SK-N-SH (cell line): ENCODE results near the gene RAD23A.

Experiments used
- CHD2 ChIP-seq: fragments of 150-350 bp; IDR thresholded peaks from 2 replicates; pipeline ENCODE4 v1.6.1; 2018; ENCODE audit warnings: low read length; ENCODE audit not compliant: partially characterized antibody
- CTCF ChIP-seq: fragments of 200-600 bp; sonication (generic); IDR thresholded peaks from 2 replicates; pipeline ENCODE4 v1.6.1; 2017; ENCODE audit warnings: antibody characterized with exemption, mild to moderate bottlenecking, moderate library complexity
- GABPA ChIP-seq: IDR thresholded peaks from 2 replicates; pipeline ENCODE4 v1.4.0; 2012; ENCODE audit warnings: low read depth, mild to moderate bottlenecking
- IRF3 ChIP-seq: fragments of 150-350 bp; IDR thresholded peaks from 2 replicates; pipeline ENCODE4 v1.6.1; 2016; ENCODE audit warnings: mild to moderate bottlenecking, low read depth, low read length
- MAX ChIP-seq: IDR thresholded peaks from 2 replicates; pipeline ENCODE4 v1.4.0; 2012; ENCODE audit warnings: low read depth
- PBX3 ChIP-seq: IDR thresholded peaks from 2 replicates; pipeline ENCODE4; 2012
- POLR2AphosphoS5 ChIP-seq: IDR thresholded peaks from 2 replicates; pipeline ENCODE4 v1.6.1; 2012; ENCODE audit warnings: low read depth, low read length

GRCh38 chr19:12949363-12950283 is 4.0 kb downstream of the RAD23A start:
- TF ChIP-seq MAX (no peak), CHD2 (no peak), CTCF (no peak), IRF3 (no peak), GABPA (no peak), PBX3 (no peak), POLR2AphosphoS5 (no peak)
